IMR-90 (cell line): ENCODE results near the gene CSNK1D. TPM values are rescaled to one million over a fixed set of nuclear protein-coding genes. Genes with fewer than 3 reads are reported as not detected.

Source experiments
- ATAC-seq: fragments of 200-7000 bp; cut with Tn5 transposase; 2 replicates; pipeline ENCODE4 v1.9.1; 2020; ENCODE audit warnings: low read depth, mild to moderate bottlenecking, moderate library complexity
- BruUV-seq: library from RNA; stranded (reverse); fragments of 400-500 nt; replicated peaks from 2 replicates; lab custom pipeline; 2021; lab: Mats Ljungman, UMichigan
- CTCF ChIA-PET: fragments of 300-600 bp; formaldehyde crosslinking; extraction: SDS; loops from one replicate; lab custom pipeline; 2021; ENCODE audit warnings: antibody characterized with exemption; lab: Yijun Ruan, JAX
- POLR2A ChIA-PET: fragments of 300-600 bp; sonication (Branson Sonifier 250); formaldehyde crosslinking; loops from one replicate; lab custom pipeline; 2022; ENCODE audit warnings: antibody characterized with exemption; ENCODE audit not compliant: unreplicated experiment; lab: Charles Lee
- DNase-seq: peaks from one replicate; pipeline ENCODE4 v3.0.0; 2013
- H2AFZ ChIP-seq: replicated peaks from 2 replicates; pipeline ENCODE3; 2013; ENCODE audit warnings: low read length, mild to moderate bottlenecking; ENCODE audit not compliant: poor library complexity
- H2AK5ac ChIP-seq: 2 replicates; pipeline ENCODE4 v1.6.1; 2013; ENCODE audit warnings: low read depth, low read length, inconsistent platforms
- H2AK9ac ChIP-seq: replicated peaks from 2 replicates; pipeline ENCODE3; 2013; ENCODE audit warnings: mild to moderate bottlenecking, low read depth, low read length, moderate library complexity; ENCODE audit not compliant: poor library complexity
- H2BK120ac ChIP-seq: 2 replicates; pipeline ENCODE4 v1.6.1; 2013; ENCODE audit warnings: low read depth, low read length, inconsistent platforms
- H2BK15ac ChIP-seq: 3 replicates; pipeline ENCODE4 v1.6.1; 2013; ENCODE audit warnings: low read depth, low read length, inconsistent platforms
- H2BK20ac ChIP-seq: 2 replicates; pipeline ENCODE4 v1.6.1; 2013; ENCODE audit warnings: low read depth, mild to moderate bottlenecking, inconsistent platforms, low read length, moderate library complexity
- H2BK5ac ChIP-seq: 2 replicates; pipeline ENCODE4 v1.6.1; 2013; ENCODE audit warnings: mild to moderate bottlenecking, low read depth, low read length, inconsistent platforms; ENCODE audit not compliant: poor library complexity, severe bottlenecking
- H3K14ac ChIP-seq: replicated peaks from 2 replicates; pipeline ENCODE4 v1.6.1; 2013; ENCODE audit warnings: low read depth, low read length, inconsistent platforms
- H3K18ac ChIP-seq: 2 replicates; pipeline ENCODE4 v1.6.1; 2013; ENCODE audit warnings: low read depth, low read length, control low read depth
- H3K23ac ChIP-seq: 2 replicates; pipeline ENCODE4 v1.6.1; 2013; ENCODE audit warnings: low read depth, low read length, inconsistent platforms
- H3K27ac ChIP-seq: 2 replicates; pipeline ENCODE4 v1.5.1; 2013; ENCODE audit warnings: mild to moderate bottlenecking, control low read depth, low read length; ENCODE audit not compliant: insufficient read depth
- H3K27me3 ChIP-seq: 2 replicates; pipeline ENCODE4 v1.6.1; 2013; ENCODE audit warnings: low read length; ENCODE audit not compliant: control insufficient read depth, insufficient read depth
- H3K36me3 ChIP-seq: 2 replicates; pipeline ENCODE4 v1.6.1; 2013; ENCODE audit warnings: low read length, mixed read lengths; ENCODE audit not compliant: control insufficient read depth, insufficient read depth
- H3K4ac ChIP-seq: 2 replicates; pipeline ENCODE4 v1.6.1; 2013; ENCODE audit warnings: low read depth, low read length, inconsistent platforms
- H3K4me1 ChIP-seq: 2 replicates; pipeline ENCODE4 v1.6.1; 2013; ENCODE audit warnings: low read length, mixed read lengths; ENCODE audit not compliant: control insufficient read depth, insufficient read depth
- H3K4me2 ChIP-seq: 2 replicates; pipeline ENCODE4 v1.6.1; 2013; ENCODE audit warnings: low read depth, mild to moderate bottlenecking, control low read depth, low read length, moderate library complexity
- H3K4me3 ChIP-seq: 2 replicates; pipeline ENCODE4 v1.5.1; 2013; ENCODE audit warnings: low read depth, mild to moderate bottlenecking, control low read depth, low read length, moderate library complexity; ENCODE audit not compliant: insufficient read depth
- H3K56ac ChIP-seq: 2 replicates; pipeline ENCODE4 v1.6.1; 2013; ENCODE audit warnings: low read length, inconsistent platforms; ENCODE audit not compliant: insufficient read depth; ENCODE audit errors: extremely low read depth
- H3K79me1 ChIP-seq, 2 experiments: 2 replicates each; pipeline ENCODE4 v1.6.1; 2013; ENCODE audit warnings: low read length in 2 of 2, inconsistent platforms in 1 of 2, low read depth in 1 of 2
- H3K9ac ChIP-seq: 2 replicates; pipeline ENCODE4 v1.6.1; 2013; ENCODE audit warnings: low read depth, low read length, control low read depth
- H3K9me1 ChIP-seq: 2 replicates; pipeline ENCODE4 v1.6.1; 2013; ENCODE audit warnings: low read length, inconsistent platforms; ENCODE audit not compliant: insufficient read depth
- H3K9me3 ChIP-seq: 2 replicates; pipeline ENCODE4 v1.6.1; 2013; ENCODE audit warnings: low read length; ENCODE audit not compliant: control insufficient read depth, insufficient read depth
- H4K20me1 ChIP-seq: 2 replicates; pipeline ENCODE4 v1.6.1; 2013; ENCODE audit warnings: low read length, inconsistent platforms; ENCODE audit not compliant: insufficient read depth
- H4K5ac ChIP-seq: 2 replicates; pipeline ENCODE4 v1.6.1; 2013; ENCODE audit warnings: mild to moderate bottlenecking, low read depth, low read length, control low read depth
- H4K8ac ChIP-seq, 2 experiments: 2 replicates each; pipeline ENCODE4 v1.6.1; 2013; ENCODE audit warnings: low read depth in 2 of 2, low read length in 2 of 2, control low read depth in 1 of 2, inconsistent platforms in 1 of 2
- H4K91ac ChIP-seq: 2 replicates; pipeline ENCODE4 v1.6.1; 2013; ENCODE audit warnings: low read depth, low read length, inconsistent platforms; ENCODE audit not compliant: insufficient read depth
- BHLHE40 ChIP-seq: fragments of 150-350 bp; IDR thresholded peaks from 2 replicates; pipeline ENCODE4 v1.6.1; 2016; ENCODE audit warnings: mild to moderate bottlenecking, low read depth, low read length
- MAFK ChIP-seq: IDR thresholded peaks from 2 replicates; pipeline ENCODE4 v1.6.1; 2012; ENCODE audit warnings: low read depth, low read length, improper control_type of control experiment
- MAZ ChIP-seq: IDR thresholded peaks from 2 replicates; pipeline ENCODE4 v1.6.1; 2012; ENCODE audit warnings: low read depth, mild to moderate bottlenecking, low read length, improper control_type of control experiment, moderate library complexity, borderline replicate concordance
- MXI1 ChIP-seq: IDR thresholded peaks from 2 replicates; pipeline ENCODE4 v1.6.1; 2012; ENCODE audit warnings: low read depth, mild to moderate bottlenecking, low read length, moderate library complexity, borderline replicate concordance
- NFE2L2 ChIP-seq: fragments of 150-350 bp; IDR thresholded peaks from 2 replicates; pipeline ENCODE4 v1.6.1; 2016; ENCODE audit warnings: low read depth, mild to moderate bottlenecking, low read length
- POLR2A ChIP-seq: IDR thresholded peaks from 2 replicates; pipeline ENCODE4 v1.6.1; 2012; ENCODE audit warnings: mild to moderate bottlenecking, low read depth, low read length
- RAD21 ChIP-seq: IDR thresholded peaks from 2 replicates; pipeline ENCODE4 v1.6.1; 2012; ENCODE audit warnings: low read length, improper control_type of control experiment
- RFX5 ChIP-seq: IDR thresholded peaks from 2 replicates; pipeline ENCODE4 v1.8.0; 2012; ENCODE audit warnings: low read depth, mild to moderate bottlenecking, low read length, moderate library complexity
- SMC3 ChIP-seq: fragments of 150-350 bp; IDR thresholded peaks from 2 replicates; pipeline ENCODE4 v1.6.1; 2016; ENCODE audit warnings: low read depth, mild to moderate bottlenecking, antibody characterized with exemption, low read length, moderate library complexity
- WGBS, 2 experiments: methylation state at CpG; one replicate each; pipeline versions ENCODE4 v1.1.5 to v1.1.7; 2013; ENCODE audit warnings: missing lambda C conversion rate in 2 of 2; ENCODE audit not compliant: insufficient read length in 1 of 2; ENCODE audit errors: extremely low coverage in 2 of 2; 5-methylcytosine and 5-hydroxymethylcytosine counted together
- dilution Hi-C: fragments of 300-500 bp; cut with HindIII; formaldehyde crosslinking; loops from one replicate; pipeline ENCODE4 v1.14.3; 2018; ENCODE audit warnings: low sequenced_read_pairs; ENCODE audit not compliant: unreplicated experiment
- in situ Hi-C: fragments of 300-500 bp; cut with MboI; formaldehyde crosslinking; loops from 3 replicates; pipeline ENCODE4 v1.14.3; 2019; ENCODE audit warnings: low sequenced_read_pairs, inconsistent platforms, mixed read lengths
- intact Hi-C: fragments of 100-400 bp; cut with micrococcal nuclease; formaldehyde crosslinking; loops from 2 replicates; pipeline ENCODE4 v1.10.0; 2022
- polyA plus RNA-seq, 3 experiments: library from polyadenylated mRNA; depleted of rRNA; stranded (reverse); fragments of >200 nt; gene quantifications; 2 replicates each; pipeline ENCODE4 v1.2.3, GENCODE V29; 2012; ENCODE audit warnings: low replicate concordance in 1 of 3
- total RNA-seq: library from RNA; depleted of rRNA; stranded (reverse); fragments of >200 nt; gene quantifications from 2 replicates; pipeline ENCODE4 v1.2.3, GENCODE V29; 2012
- TF ChIP-seq, protein P1 (sequence below): fragments of 150-350 bp; IDR thresholded peaks from 2 replicates; pipeline ENCODE4 v1.6.1; 2016; ENCODE audit warnings: low read depth, mild to moderate bottlenecking, low read length, moderate library complexity, borderline replicate concordance
- TF ChIP-seq, protein P2 (sequence below): fragments of 150-350 bp; IDR thresholded peaks from 2 replicates; pipeline ENCODE4 v1.6.1; 2017; ENCODE audit warnings: mild to moderate bottlenecking, antibody characterized with exemption, low read length, low read depth
- TF ChIP-seq, protein P3 (sequence below): conservative IDR thresholded peaks from 2 replicates; pipeline ENCODE4 v1.5.1; 2012; ENCODE audit warnings: mild to moderate bottlenecking, low read depth, low read length, improper control_type of control experiment

Gene CSNK1D
- total and polyA plus RNA-seq, 2 of the 4 experiments (the other 2 are of a cell fraction): 47.1 to 186 TPM

DNA sequence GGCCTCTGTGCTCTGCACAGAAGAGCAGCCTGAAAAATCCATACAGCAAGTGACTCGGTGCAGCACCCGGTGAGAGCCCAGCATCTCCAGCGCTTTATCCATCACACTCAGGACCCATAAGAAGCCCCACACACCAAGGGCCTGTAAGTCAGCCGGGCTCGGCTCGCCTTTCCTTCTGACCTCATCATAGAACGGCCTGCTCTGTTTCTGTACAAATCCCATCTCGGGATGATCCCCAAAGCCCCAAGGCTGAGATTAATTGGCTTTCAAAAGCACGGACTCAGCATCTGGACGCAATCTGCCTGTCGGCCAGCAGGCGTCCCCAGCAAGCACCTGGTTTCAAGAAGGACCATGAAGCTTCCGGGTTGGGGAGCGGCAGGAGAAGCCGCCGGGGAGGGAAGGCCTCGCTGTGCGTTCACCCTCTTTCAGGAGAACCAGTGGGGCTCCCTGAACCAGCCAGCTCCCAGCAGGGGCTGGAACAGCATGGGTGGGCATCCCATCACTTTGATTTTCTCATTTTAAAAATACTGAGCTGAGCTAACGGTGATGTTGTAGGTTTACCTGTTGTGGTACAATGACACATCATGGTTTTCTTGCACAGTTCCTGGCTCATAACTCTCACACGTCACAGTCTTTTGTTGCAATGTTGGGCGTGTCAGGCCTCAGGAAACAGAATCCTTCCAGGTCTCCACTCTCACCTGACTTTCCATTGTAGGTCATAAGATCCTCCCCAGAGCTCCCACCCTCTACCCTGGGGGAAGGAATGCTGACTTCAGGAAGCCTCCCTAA is 67.6 kb downstream of the CSNK1D start:
- Histone ChIP-seq H2BK20ac (no peak overlapping the region; the same call in 1 of the 2 replicates), H3K4me2 (peak overlapping the region; percentile 20), H3K4me3 (no peak overlapping the region), H4K5ac (peak overlapping the region; percentile 90), H2BK5ac (peak overlapping the region; percentile 31), H2BK120ac (peak overlapping the region; percentile 50), H4K8ac (peak overlapping the region; percentile 79 to 94), H2AK9ac (peak overlapping the region; percentile 66), H3K27me3 (no peaks in the 10 kb centered on the region), H4K20me1 (peaks cover 18% of the 10 kb centered on the region), H3K4ac (peak overlapping the region; percentile 78), H3K36me3 (peaks cover 2% of the 10 kb centered on the region; the same call in 1 of the 2 replicates), H3K56ac (peak overlapping the region; percentile 34; the same call in 1 of the 2 replicates), H3K14ac (peak overlapping the region; percentile 35; the same call in 1 of the 2 replicates), H3K9ac (peak overlapping the region; percentile 21; the same call in 1 of the 2 replicates), H4K91ac (peak overlapping the region; percentile 79), H3K9me3 (no peaks in the 10 kb centered on the region), H3K79me1 (peaks cover 10 to 43% of the 10 kb centered on the region in 2 experiments), H3K23ac (no peak overlapping the region), H2BK15ac (peak overlapping the region; percentile 20; the same call in 1 of the 3 replicates), H2AFZ (peak overlapping the region; percentile 88), H2AK5ac (peak overlapping the region; percentile 74), H3K18ac (peak overlapping the region; percentile 36; the same call in 1 of the 2 replicates), H3K27ac (peak overlapping the region; percentile 12), H3K9me1 (peaks cover 9% of the 10 kb centered on the region), H3K4me1 (peaks cover 11% of the 10 kb centered on the region)
- no TSS peak for BruUV-seq
- ATAC-seq: peak; percentile 91
- in situ Hi-C loops (no loop called here), dilution Hi-C loops (no loop called here), intact Hi-C loops (loop anchor here (1.0 to 5.0 kb wide), 2 partner anchors 23 to 36 kb away; partner anchors contain the start of gene SLC16A3)
- peak; percentile 84 for DNase-seq
- 65% methylated on average over 6 of the region's 21 CpGs; no CpG with 5 or more reads in 1 of the 2 experiments for WGBS, 2 experiments
- ChIA-PET POLR2A (interaction anchor here (1.1 kb wide), 1 partner anchor 23 kb away, joined by 3 read pairs; no protein-coding TSS in a partner anchor), CTCF (interaction anchor here (0.7 to 1.2 kb wide), 6 partner anchors 10 to 176 kb away, joined by 3 to 5 read pairs (median 3); partner anchors contain the start of gene SLC16A3)
- TF ChIP-seq MXI1 (0 out of 2 replicates have a peak, but pooled peaks have one; percentile 22), SMC3 (peak; percentile 81), POLR2A (no peak), BHLHE40 (no peak), MAFK (peak; percentile 69), RAD21 (peak; percentile 76), NFE2L2 (no peak), MAZ (peak; percentile 60; the same call in 1 of the 2 replicates), RFX5 (no peak)
- TF ChIP-seq, protein P1, sequence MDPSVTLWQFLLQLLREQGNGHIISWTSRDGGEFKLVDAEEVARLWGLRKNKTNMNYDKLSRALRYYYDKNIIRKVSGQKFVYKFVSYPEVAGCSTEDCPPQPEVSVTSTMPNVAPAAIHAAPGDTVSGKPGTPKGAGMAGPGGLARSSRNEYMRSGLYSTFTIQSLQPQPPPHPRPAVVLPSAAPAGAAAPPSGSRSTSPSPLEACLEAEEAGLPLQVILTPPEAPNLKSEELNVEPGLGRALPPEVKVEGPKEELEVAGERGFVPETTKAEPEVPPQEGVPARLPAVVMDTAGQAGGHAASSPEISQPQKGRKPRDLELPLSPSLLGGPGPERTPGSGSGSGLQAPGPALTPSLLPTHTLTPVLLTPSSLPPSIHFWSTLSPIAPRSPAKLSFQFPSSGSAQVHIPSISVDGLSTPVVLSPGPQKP: no peak
- TF ChIP-seq, protein P2, sequence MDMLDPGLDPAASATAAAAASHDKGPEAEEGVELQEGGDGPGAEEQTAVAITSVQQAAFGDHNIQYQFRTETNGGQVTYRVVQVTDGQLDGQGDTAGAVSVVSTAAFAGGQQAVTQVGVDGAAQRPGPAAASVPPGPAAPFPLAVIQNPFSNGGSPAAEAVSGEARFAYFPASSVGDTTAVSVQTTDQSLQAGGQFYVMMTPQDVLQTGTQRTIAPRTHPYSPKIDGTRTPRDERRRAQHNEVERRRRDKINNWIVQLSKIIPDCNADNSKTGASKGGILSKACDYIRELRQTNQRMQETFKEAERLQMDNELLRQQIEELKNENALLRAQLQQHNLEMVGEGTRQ: no peak
- TF ChIP-seq, protein P3, sequence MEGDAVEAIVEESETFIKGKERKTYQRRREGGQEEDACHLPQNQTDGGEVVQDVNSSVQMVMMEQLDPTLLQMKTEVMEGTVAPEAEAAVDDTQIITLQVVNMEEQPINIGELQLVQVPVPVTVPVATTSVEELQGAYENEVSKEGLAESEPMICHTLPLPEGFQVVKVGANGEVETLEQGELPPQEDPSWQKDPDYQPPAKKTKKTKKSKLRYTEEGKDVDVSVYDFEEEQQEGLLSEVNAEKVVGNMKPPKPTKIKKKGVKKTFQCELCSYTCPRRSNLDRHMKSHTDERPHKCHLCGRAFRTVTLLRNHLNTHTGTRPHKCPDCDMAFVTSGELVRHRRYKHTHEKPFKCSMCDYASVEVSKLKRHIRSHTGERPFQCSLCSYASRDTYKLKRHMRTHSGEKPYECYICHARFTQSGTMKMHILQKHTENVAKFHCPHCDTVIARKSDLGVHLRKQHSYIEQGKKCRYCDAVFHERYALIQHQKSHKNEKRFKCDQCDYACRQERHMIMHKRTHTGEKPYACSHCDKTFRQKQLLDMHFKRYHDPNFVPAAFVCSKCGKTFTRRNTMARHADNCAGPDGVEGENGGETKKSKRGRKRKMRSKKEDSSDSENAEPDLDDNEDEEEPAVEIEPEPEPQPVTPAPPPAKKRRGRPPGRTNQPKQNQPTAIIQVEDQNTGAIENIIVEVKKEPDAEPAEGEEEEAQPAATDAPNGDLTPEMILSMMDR: peak; percentile 82
